Endothelial cell of umbilical vein (primary cell): ENCODE data around the gene CASP12. TPM values are rescaled to one million over a fixed set of nuclear protein-coding genes. Genes with fewer than 3 reads are reported as not detected.

Source experiments
- BruUV-seq: library from RNA; stranded (reverse); fragments of 400-500 nt; replicated peaks from 2 replicates; lab custom pipeline; 2021; lab: Mats Ljungman, UMichigan
- CTCF ChIA-PET: fragments of 300-600, 350-600 bp; sonication (Branson Sonifier 250); formaldehyde crosslinking; loops from one replicate; lab custom pipeline; 2021; ENCODE audit warnings: antibody characterized with exemption, inconsistent platforms; lab: Charles Lee
- POLR2A ChIA-PET: fragments of 300-600, 350-600 bp; sonication (Branson Sonifier 250); formaldehyde crosslinking; loops from one replicate; lab custom pipeline; 2021; ENCODE audit warnings: antibody characterized with exemption, inconsistent platforms; lab: Charles Lee
- DNase-seq: peaks from one replicate; pipeline ENCODE4 v3.0.0-alpha.2; 2011; ENCODE audit warnings: low read depth, low spot score
- FAIRE-seq: peaks from 2 replicates; lab custom pipeline; 2011; peaks lifted over from hg19 to GRCh38; lab: Jason Lieb, UNC
- H2AFZ ChIP-seq: 2 replicates; pipeline ENCODE4 v1.6.0; 2012; ENCODE audit warnings: low read depth, low read length, control low read depth, inconsistent platforms
- H3K27ac ChIP-seq: 2 replicates; pipeline ENCODE4 v1.5.1; 2011; ENCODE audit warnings: low read depth, mild to moderate bottlenecking, control low read depth, low read length, moderate library complexity; ENCODE audit not compliant: insufficient read depth
- H3K27me3 ChIP-seq, 2 experiments: 2 replicates each; pipeline versions ENCODE4 v1.6.0 to v1.6.1; 2011; ENCODE audit warnings: low read length in 2 of 2, mixed read lengths in 1 of 2; ENCODE audit not compliant: control insufficient read depth in 2 of 2, insufficient read depth in 2 of 2
- H3K36me3 ChIP-seq, 2 experiments: 2 replicates in 1 of 2; 3 replicates in 1 of 2; pipeline ENCODE4 v1.5.1; 2011; ENCODE audit warnings: low read length in 2 of 2, mild to moderate bottlenecking in 1 of 2, moderate library complexity in 1 of 2; ENCODE audit not compliant: control insufficient read depth in 2 of 2, insufficient read depth in 2 of 2; ENCODE audit errors: extremely low read depth in 1 of 2
- H3K4me1 ChIP-seq: 3 replicates; pipeline ENCODE4 v1.5.1; 2011; ENCODE audit warnings: mild to moderate bottlenecking, low read length; ENCODE audit not compliant: control insufficient read depth, insufficient read depth; ENCODE audit errors: extremely low read depth
- H3K4me2 ChIP-seq: 2 replicates; pipeline ENCODE4 v1.6.1; 2011; ENCODE audit warnings: low read length, control low read depth, mixed read lengths; ENCODE audit not compliant: insufficient read depth
- H3K4me3 ChIP-seq, 3 experiments: fragments of 200-600 bp in 1 of 3; sonication (generic), shearing (Covaris generic) in 1 of 3; replicated peaks in 1 of 3; 2 replicates each; pipeline ENCODE4 v1.5.1; 2011 to 2016; ENCODE audit warnings: control low read depth in 3 of 3, low read length in 3 of 3, mild to moderate bottlenecking in 2 of 3, inconsistent platforms in 1 of 3, low read depth in 1 of 3, moderate library complexity in 1 of 3; ENCODE audit not compliant: insufficient read depth in 1 of 3
- H3K79me2 ChIP-seq: 2 replicates; pipeline ENCODE4 v1.6.0; 2012; ENCODE audit warnings: low read length, inconsistent platforms; ENCODE audit not compliant: control insufficient read depth, insufficient read depth
- H3K9ac ChIP-seq: replicated peaks from 2 replicates; pipeline ENCODE3; 2011; ENCODE audit warnings: low read length, control low read depth; ENCODE audit not compliant: insufficient read depth; ENCODE audit errors: extremely low read depth
- H3K9me1 ChIP-seq: replicated peaks from 3 replicates; pipeline ENCODE4 v1.6.0; 2011; ENCODE audit warnings: mild to moderate bottlenecking, low read length; ENCODE audit not compliant: control insufficient read depth, insufficient read depth; ENCODE audit errors: extremely low read depth
- H3K9me3 ChIP-seq: replicated peaks from 2 replicates; pipeline ENCODE4 v1.5.1; 2012; ENCODE audit warnings: low read length, inconsistent platforms; ENCODE audit not compliant: control insufficient read depth, insufficient read depth
- H4K20me1 ChIP-seq: replicated peaks from 2 replicates; pipeline ENCODE3; 2011; ENCODE audit warnings: mild to moderate bottlenecking, low read length; ENCODE audit not compliant: control insufficient read depth, insufficient read depth; ENCODE audit errors: extremely low read depth
- EZH2 ChIP-seq: IDR thresholded peaks from 2 replicates; pipeline ENCODE4 v1.6.1; 2012; ENCODE audit warnings: borderline replicate concordance, low read depth, mild to moderate bottlenecking, moderate library complexity, low read length, inconsistent platforms; ENCODE audit not compliant: severe bottlenecking
- FOS ChIP-seq: IDR thresholded peaks from 2 replicates; pipeline ENCODE4 v1.6.1; 2011; ENCODE audit warnings: mild to moderate bottlenecking, low read length, moderate library complexity, borderline replicate concordance; ENCODE audit not compliant: insufficient read depth
- GATA2 ChIP-seq: IDR thresholded peaks from 2 replicates; pipeline ENCODE4 v1.7.0; 2011; ENCODE audit warnings: low read depth, mild to moderate bottlenecking, moderate library complexity, mixed read lengths, low read length; ENCODE audit not compliant: insufficient read length, insufficient read depth
- JUN ChIP-seq: IDR thresholded peaks from 2 replicates; pipeline ENCODE4 v1.6.1; 2011; ENCODE audit warnings: borderline replicate concordance, low read depth; ENCODE audit not compliant: insufficient read length, insufficient read depth
- MYC ChIP-seq: IDR thresholded peaks from one replicate; pipeline ENCODE4 v1.6.1; 2011; ENCODE audit warnings: mild to moderate bottlenecking, low read depth, low read length
- POLR2A ChIP-seq: IDR thresholded peaks from 2 replicates; pipeline ENCODE4 v1.6.1; 2012; ENCODE audit warnings: low read depth, mild to moderate bottlenecking, control low read depth, low read length
- POLR2AphosphoS5 ChIP-seq: IDR thresholded peaks from 2 replicates; pipeline ENCODE4 v1.6.1; 2012; ENCODE audit warnings: low read depth, mild to moderate bottlenecking, control low read depth, low read length, moderate library complexity; ENCODE audit not compliant: insufficient read depth
- dilution Hi-C: fragments of 300-500 bp; cut with MboI; formaldehyde crosslinking; loops from one replicate; pipeline ENCODE4 v1.15.0; 2019; ENCODE audit warnings: low sequenced_read_pairs; ENCODE audit not compliant: extremely low pct_ligation_motif_present
- intact Hi-C: fragments of 100-400 bp; cut with micrococcal nuclease; formaldehyde crosslinking; loops from one replicate; pipeline ENCODE4 v1.10.0; 2022
- polyA plus RNA-seq, 4 experiments: library from polyadenylated mRNA; depleted of rRNA in 3 of 4; stranded (reverse) in 3 of 4; unstranded in 1 of 4; fragments of >200 nt; gene quantifications; 2 replicates each; pipeline versions ENCODE4 v1.2.1 to v1.2.3, GENCODE V29; 2011 to 2012; ENCODE audit warnings: missing spikeins in 1 of 4
- total RNA-seq: library from RNA; stranded (reverse); gene quantifications from 2 replicates; pipeline ENCODE4 v1.2.3, GENCODE V29; 2021
- TF ChIP-seq, protein P1 (sequence below), 2 donors: IDR thresholded peaks; 1 replicate in 1 of 2; 2 replicates in 1 of 2; pipeline ENCODE4 v1.5.1; 2011; ENCODE audit warnings: low read length in 2 of 2, mild to moderate bottlenecking in 2 of 2, moderate library complexity in 2 of 2, control low read depth in 1 of 2, inconsistent platforms in 1 of 2, low read depth in 1 of 2; ENCODE audit not compliant: insufficient read depth in 1 of 2; ENCODE audit errors: extremely low read depth in 1 of 2
- TF ChIP-seq, protein P2 (sequence below): IDR thresholded peaks from 2 replicates; pipeline ENCODE4 v1.6.1; 2011; ENCODE audit not compliant: insufficient read depth, insufficient read length

Gene CASP12
- total and polyA plus RNA-seq, 2 donors (not counting 3 experiments of a cell fraction or from before 2014, with no cell fraction given): 1.4 to 3.9 TPM

DNA sequence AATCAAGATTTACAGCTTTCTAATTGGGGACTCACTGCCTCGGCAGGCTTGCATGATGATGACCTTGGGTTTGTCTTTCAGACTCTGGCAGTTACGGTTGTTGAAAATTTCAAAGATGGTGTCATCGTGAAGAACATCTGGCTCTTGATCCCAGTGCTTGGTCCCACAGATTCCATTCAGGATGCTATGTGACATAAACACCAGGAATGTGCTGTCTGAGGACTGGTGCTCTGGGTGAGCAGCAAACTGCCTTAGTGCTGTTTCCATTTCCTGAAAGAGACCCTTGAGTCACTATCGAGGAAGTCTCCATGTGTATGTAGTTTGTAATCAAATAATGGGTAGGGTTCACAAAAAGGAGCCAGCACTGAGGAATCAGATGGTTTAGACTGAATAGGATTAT, 7.1 kb downstream of the CASP12 start:
- Histone ChIP-seq H3K79me2 (no peaks in the 10 kb centered on the region), H3K9me1 (no peaks in the 10 kb centered on the region), H3K4me3 (no peak overlapping the region), H3K9ac (no peak overlapping the region), H3K4me2 (peak overlapping the region; percentile 38), H3K27me3 (no peaks in the 10 kb centered on the region), H4K20me1 (no peaks in the 10 kb centered on the region), H3K27ac (peak overlapping the region; percentile 39), H3K4me1 (peaks cover 40% of the 10 kb centered on the region), H2AFZ (peak overlapping the region; percentile 15), H3K36me3 (no peaks in the 10 kb centered on the region), H3K9me3 (no peaks in the 10 kb centered on the region)
- dilution Hi-C loops (no loop called here), intact Hi-C loops (no loop called here)
- no peak for TF ChIP-seq MYC
- TF ChIP-seq POLR2AphosphoS5: peak; percentile 47
- TF ChIP-seq POLR2A: no peak
- TF ChIP-seq, protein P1, sequence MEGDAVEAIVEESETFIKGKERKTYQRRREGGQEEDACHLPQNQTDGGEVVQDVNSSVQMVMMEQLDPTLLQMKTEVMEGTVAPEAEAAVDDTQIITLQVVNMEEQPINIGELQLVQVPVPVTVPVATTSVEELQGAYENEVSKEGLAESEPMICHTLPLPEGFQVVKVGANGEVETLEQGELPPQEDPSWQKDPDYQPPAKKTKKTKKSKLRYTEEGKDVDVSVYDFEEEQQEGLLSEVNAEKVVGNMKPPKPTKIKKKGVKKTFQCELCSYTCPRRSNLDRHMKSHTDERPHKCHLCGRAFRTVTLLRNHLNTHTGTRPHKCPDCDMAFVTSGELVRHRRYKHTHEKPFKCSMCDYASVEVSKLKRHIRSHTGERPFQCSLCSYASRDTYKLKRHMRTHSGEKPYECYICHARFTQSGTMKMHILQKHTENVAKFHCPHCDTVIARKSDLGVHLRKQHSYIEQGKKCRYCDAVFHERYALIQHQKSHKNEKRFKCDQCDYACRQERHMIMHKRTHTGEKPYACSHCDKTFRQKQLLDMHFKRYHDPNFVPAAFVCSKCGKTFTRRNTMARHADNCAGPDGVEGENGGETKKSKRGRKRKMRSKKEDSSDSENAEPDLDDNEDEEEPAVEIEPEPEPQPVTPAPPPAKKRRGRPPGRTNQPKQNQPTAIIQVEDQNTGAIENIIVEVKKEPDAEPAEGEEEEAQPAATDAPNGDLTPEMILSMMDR (IDR thresholded peaks at IDR 0.05; ENCODE audit: extremely low read depth in 1 of 2, insufficient read depth in 1 of 2, low read depth in 1 of 2, low read length in 2 of 2): no peak
- TF ChIP-seq FOS: peak; percentile 56
- peak; percentile 50 for TF ChIP-seq JUN
- TF ChIP-seq EZH2: no peak
- TF ChIP-seq GATA2: no peak
- TF ChIP-seq, protein P2, sequence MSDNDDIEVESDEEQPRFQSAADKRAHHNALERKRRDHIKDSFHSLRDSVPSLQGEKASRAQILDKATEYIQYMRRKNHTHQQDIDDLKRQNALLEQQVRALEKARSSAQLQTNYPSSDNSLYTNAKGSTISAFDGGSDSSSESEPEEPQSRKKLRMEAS: no peak
- FAIRE-seq (peak; percentile 76), DNase-seq (peak; percentile 74)
- CTCF ChIA-PET: no interaction called here
- POLR2A ChIA-PET: no interaction called here
- BruUV-seq: no TSS peak
